ENCODE results near the gene GTF2I. TPM values are rescaled to one million over a fixed set of nuclear protein-coding genes. Genes with fewer than 3 reads are reported as not detected.

GTF2I gene
- total RNA-seq, 1 donor from 2014 or later = 312 TPM

- TF ChIP-seq CTCF (IDR thresholded peaks at IDR 0.05; ENCODE audit: unreplicated experiment) = no peak
- no peak for DNase-seq (ENCODE audit: low spot score)
- no peaks in the 10 kb centered on the region for H3K4me1 Mint-ChIP-seq (ENCODE audit: unreplicated experiment)
- no peaks in the 10 kb centered on the region for H3K27me3 Mint-ChIP-seq (ENCODE audit: unreplicated experiment)
- peak overlapping the region; percentile 59 for H3K27ac Mint-ChIP-seq (ENCODE audit: unreplicated experiment)
- no peaks in the 10 kb centered on the region for H3K9me3 Mint-ChIP-seq (ENCODE audit: unreplicated experiment)
- H3K4me3 Mint-ChIP-seq (ENCODE audit: unreplicated experiment) = peak overlapping the region; percentile 25
- H3K36me3 Mint-ChIP-seq (ENCODE audit: low read depth, unreplicated experiment) = peaks cover 64% of the 10 kb centered on the region
These were observed 51.2 kb downstream of the GTF2I start for GRCh38 chr7:74708569-74709275.

GRCh38 chr7:74709880-74710671, 52.6 kb downstream of the GTF2I start:
- H3K9me3 Mint-ChIP-seq (ENCODE audit: unreplicated experiment) = no peaks in the 10 kb centered on the region
- TF ChIP-seq CTCF (IDR thresholded peaks at IDR 0.05; ENCODE audit: unreplicated experiment) = no peak
- no peak overlapping the region for H3K27ac Mint-ChIP-seq (ENCODE audit: unreplicated experiment)
- no peak overlapping the region for H3K4me3 Mint-ChIP-seq (ENCODE audit: unreplicated experiment)
- DNase-seq (ENCODE audit: low spot score) = no peak
- no peaks in the 10 kb centered on the region for H3K4me1 Mint-ChIP-seq (ENCODE audit: unreplicated experiment)
- peaks cover 67% of the 10 kb centered on the region for H3K36me3 Mint-ChIP-seq (ENCODE audit: low read depth, unreplicated experiment)
- H3K27me3 Mint-ChIP-seq (ENCODE audit: unreplicated experiment) = no peaks in the 10 kb centered on the region

- Mint-ChIP-seq H3K9me3 (ENCODE audit: unreplicated experiment) (no peaks in the 10 kb centered on the region), H3K4me3 (ENCODE audit: unreplicated experiment) (no peak overlapping the region), H3K36me3 (ENCODE audit: low read depth, unreplicated experiment) (peaks cover 54% of the 10 kb centered on the region), H3K27ac (ENCODE audit: unreplicated experiment) (no peak overlapping the region), H3K27me3 (ENCODE audit: unreplicated experiment) (no peaks in the 10 kb centered on the region), H3K4me1 (ENCODE audit: unreplicated experiment) (peaks cover 8% of the 10 kb centered on the region)
- DNase-seq (ENCODE audit: low spot score) = no peak
- no peak for TF ChIP-seq CTCF (IDR thresholded peaks at IDR 0.05; ENCODE audit: unreplicated experiment)
These were observed 56.0 kb downstream of the GTF2I start for GRCh38 chr7:74713567-74713966.

GRCh38 chr7:74717889-74718288, 60.4 kb downstream of the GTF2I start:
- no peaks in the 10 kb centered on the region for H3K27me3 Mint-ChIP-seq (ENCODE audit: unreplicated experiment)
- H3K36me3 Mint-ChIP-seq (ENCODE audit: low read depth, unreplicated experiment) = peaks cover 40% of the 10 kb centered on the region
- no peaks in the 10 kb centered on the region for H3K9me3 Mint-ChIP-seq (ENCODE audit: unreplicated experiment)
- no peak for DNase-seq (ENCODE audit: low spot score)
- H3K27ac Mint-ChIP-seq (ENCODE audit: unreplicated experiment) = peak overlapping the region; percentile 92
- H3K4me3 Mint-ChIP-seq (ENCODE audit: unreplicated experiment) = no peak overlapping the region
- peaks cover 8% of the 10 kb centered on the region for H3K4me1 Mint-ChIP-seq (ENCODE audit: unreplicated experiment)
- no peak for TF ChIP-seq CTCF (IDR thresholded peaks at IDR 0.05; ENCODE audit: unreplicated experiment)

- Mint-ChIP-seq H3K9me3 (ENCODE audit: unreplicated experiment) (no peaks in the 10 kb centered on the region), H3K27ac (ENCODE audit: unreplicated experiment) (peak overlapping the region; percentile 92), H3K4me1 (ENCODE audit: unreplicated experiment) (peaks cover 8% of the 10 kb centered on the region), H3K27me3 (ENCODE audit: unreplicated experiment) (no peaks in the 10 kb centered on the region), H3K4me3 (ENCODE audit: unreplicated experiment) (no peak overlapping the region), H3K36me3 (ENCODE audit: low read depth, unreplicated experiment) (peaks cover 37% of the 10 kb centered on the region)
- TF ChIP-seq CTCF (IDR thresholded peaks at IDR 0.05; ENCODE audit: unreplicated experiment) = no peak
- DNase-seq (ENCODE audit: low spot score) = no peak
These were observed 60.8 kb downstream of the GTF2I start for GRCh38 chr7:74718336-74718735.
